WTC11 (cell line): ENCODE data around the gene MRPS22. TPM values are rescaled to one million over a fixed set of nuclear protein-coding genes. Genes with fewer than 3 reads are reported as not detected.

Experiments
- ATAC-seq: fragments of 200-7000 bp; cut with Tn5 transposase; 2 replicates; pipeline ENCODE4 v1.10.0; 2021; ENCODE audit warnings: mild to moderate bottlenecking, moderate library complexity
- CTCF ChIA-PET: fragments of 300-600 bp; sonication (Branson Sonifier 250); formaldehyde crosslinking; loops from one replicate; lab custom pipeline; 2021; ENCODE audit warnings: antibody characterized with exemption; lab: Charles Lee
- POLR2A ChIA-PET: fragments of 350-600 bp; sonication (Branson Sonifier 250); formaldehyde crosslinking; loops from one replicate; lab custom pipeline; 2021; ENCODE audit warnings: antibody characterized with exemption; lab: Charles Lee
- DNase-seq: peaks from one replicate; pipeline ENCODE4 v3.0.0; 2021; ENCODE audit warnings: low spot score
- H3K27ac Mint-ChIP-seq: 2 replicates; pipeline ENCODE4 v1.8.0; 2021; ENCODE audit warnings: mixed read lengths
- H3K27me3 Mint-ChIP-seq: 2 replicates; pipeline ENCODE4 v1.8.0; 2021; ENCODE audit warnings: low read depth, mild to moderate bottlenecking, moderate library complexity, mixed read lengths
- H3K36me3 Mint-ChIP-seq: 2 replicates; pipeline ENCODE4 v1.8.0; 2021; ENCODE audit warnings: mixed read lengths
- H3K4me1 Mint-ChIP-seq: 2 replicates; pipeline ENCODE4 v1.8.0; 2022; ENCODE audit warnings: mixed read lengths
- H3K4me3 Mint-ChIP-seq: 2 replicates; pipeline ENCODE4 v1.8.0; 2021; ENCODE audit warnings: mild to moderate bottlenecking, moderate library complexity, mixed read lengths
- H3K9me3 Mint-ChIP-seq: 2 replicates; pipeline ENCODE4 v1.8.0; 2021; ENCODE audit warnings: mixed read lengths
- ATF1 ChIP-seq: sonication (generic); formaldehyde crosslinking; IDR thresholded peaks from 2 replicates; pipeline ENCODE4 v1.8.1; 2023; ENCODE audit warnings: mild to moderate bottlenecking, moderate library complexity, missing genetic modification reagents
- ATF2 ChIP-seq: sonication (generic); formaldehyde crosslinking; IDR thresholded peaks from 2 replicates; pipeline ENCODE4 v1.8.1; 2022; ENCODE audit warnings: low read depth, missing genetic modification reagents, borderline replicate concordance
- CTCF ChIP-seq: fragments of 200-600 bp; IDR thresholded peaks from 2 replicates; pipeline ENCODE4 v1.8.0; 2022; ENCODE audit warnings: antibody characterized with exemption
- EMX1 ChIP-seq: fragments of 250-450 bp; sonication (Bioruptor Pico); IDR thresholded peaks from 2 replicates; pipeline ENCODE4 v1.8.0; 2021; ENCODE audit warnings: mild to moderate bottlenecking
- JUN ChIP-seq: sonication (generic); formaldehyde crosslinking; IDR thresholded peaks from 2 replicates; pipeline ENCODE4 v1.8.0; 2023; ENCODE audit warnings: mild to moderate bottlenecking, missing genetic modification reagents
- MYBL2 ChIP-seq: sonication (generic); formaldehyde crosslinking; IDR thresholded peaks from 2 replicates; pipeline ENCODE4 v1.8.1; 2023; ENCODE audit warnings: mild to moderate bottlenecking, moderate library complexity, missing genetic modification reagents
- NR2C2 ChIP-seq: sonication (generic); formaldehyde crosslinking; IDR thresholded peaks from 2 replicates; pipeline ENCODE4 v1.8.0; 2022; ENCODE audit warnings: mild to moderate bottlenecking, missing genetic modification reagents
- NR3C1 ChIP-seq: sonication (generic); formaldehyde crosslinking; conservative IDR thresholded peaks from 2 replicates; pipeline ENCODE4 v1.8.1; 2023; ENCODE audit warnings: low read depth, mild to moderate bottlenecking, missing genetic modification reagents
- USF2 ChIP-seq: sonication (generic); formaldehyde crosslinking; IDR thresholded peaks from 2 replicates; pipeline ENCODE4 v1.8.1; 2023; ENCODE audit warnings: mild to moderate bottlenecking, missing genetic modification reagents, moderate library complexity
- ZBTB21 ChIP-seq: sonication (generic); formaldehyde crosslinking; IDR thresholded peaks from 2 replicates; pipeline ENCODE4 v1.8.1; 2023; ENCODE audit warnings: mild to moderate bottlenecking, missing genetic modification reagents, borderline replicate concordance
- ZMAT4 ChIP-seq: fragments of 250-450 bp; sonication (Bioruptor Pico); IDR thresholded peaks from 2 replicates; pipeline ENCODE4 v1.9.0; 2021; ENCODE audit warnings: mild to moderate bottlenecking
- ZNF416 ChIP-seq: fragments of 250-450 bp; sonication (Bioruptor Pico); IDR thresholded peaks from 2 replicates; pipeline ENCODE4 v1.9.0; 2021; ENCODE audit warnings: mild to moderate bottlenecking, inconsistent platforms
- ZNF532 ChIP-seq: fragments of 250-450 bp; sonication (Bioruptor Pico); IDR thresholded peaks from 2 replicates; pipeline ENCODE4 v1.9.0; 2021; ENCODE audit warnings: mild to moderate bottlenecking, borderline replicate concordance
- total RNA-seq: library from RNA; stranded (reverse); gene quantifications from 3 replicates; pipeline ENCODE4 v1.2.3, GENCODE V29; 2021
- TF ChIP-seq, protein P1 (sequence below): sonication (generic); formaldehyde crosslinking; IDR thresholded peaks from 2 replicates; pipeline ENCODE4 v1.8.0; 2022; ENCODE audit warnings: mild to moderate bottlenecking, missing genetic modification reagents
- TF ChIP-seq, protein P2 (sequence below): sonication (generic); formaldehyde crosslinking; IDR thresholded peaks from 2 replicates; pipeline ENCODE4 v1.8.0; 2022; ENCODE audit warnings: mild to moderate bottlenecking, missing genetic modification reagents
- TF ChIP-seq, protein P3 (sequence below): sonication (generic); formaldehyde crosslinking; IDR thresholded peaks from 2 replicates; pipeline ENCODE4 v1.8.0; 2022; ENCODE audit warnings: mild to moderate bottlenecking, missing genetic modification reagents
- TF ChIP-seq, protein P4 (sequence below): fragments of 250-450 bp; sonication (Bioruptor Pico); IDR thresholded peaks from 2 replicates; pipeline ENCODE4 v2.1.2; 2022; ENCODE audit warnings: mild to moderate bottlenecking, moderate library complexity

The MRPS22 gene
- total RNA-seq, 1 experiment from 2014 or later = 44.6 TPM

DNA sequence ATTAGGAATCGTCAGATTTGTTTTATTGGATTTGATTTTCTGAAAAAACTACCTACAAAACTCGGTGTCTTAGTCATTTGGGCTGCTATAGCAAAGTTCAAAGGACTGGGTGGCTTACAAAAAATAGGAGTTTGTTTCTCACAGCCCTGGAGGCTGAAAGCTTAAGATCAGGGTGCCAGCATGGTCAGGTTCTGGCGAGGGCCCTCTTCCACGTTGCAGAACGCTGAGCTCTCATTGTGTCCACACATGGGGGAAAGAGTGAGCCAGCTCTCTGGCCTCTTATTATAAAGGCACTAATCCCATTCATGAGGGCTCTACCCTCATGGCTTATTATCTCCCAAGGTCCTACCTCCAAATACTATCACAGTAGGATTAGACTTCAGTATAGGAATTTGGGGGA, 40.6 kb upstream of the MRPS22 start:
- Mint-ChIP-seq H3K36me3 (no peaks in the 10 kb centered on the region), H3K27ac (no peak overlapping the region), H3K9me3 (peaks cover 11% of the 10 kb centered on the region; the same call in 1 of the 2 replicates), H3K27me3 (no peaks in the 10 kb centered on the region), H3K4me1 (peaks cover 14% of the 10 kb centered on the region)
- no peak for DNase-seq
- CTCF ChIA-PET = interaction anchor here (1.4 to 3.6 kb wide), 4 partner anchors 11 to 367 kb away, joined by 3 to 17 read pairs (median 6); no protein-coding TSS in a partner anchor
- no peak for ATAC-seq
- TF ChIP-seq EMX1 (CRISPR knock-in tag) (no peak), ZBTB21 (CRISPR knock-in tag) (no peak), MYBL2 (CRISPR knock-in tag) (no peak), ATF1 (no peak), ZNF532 (no peak), ZMAT4 (CRISPR knock-in tag) (no peak)
- TF ChIP-seq, protein P1, sequence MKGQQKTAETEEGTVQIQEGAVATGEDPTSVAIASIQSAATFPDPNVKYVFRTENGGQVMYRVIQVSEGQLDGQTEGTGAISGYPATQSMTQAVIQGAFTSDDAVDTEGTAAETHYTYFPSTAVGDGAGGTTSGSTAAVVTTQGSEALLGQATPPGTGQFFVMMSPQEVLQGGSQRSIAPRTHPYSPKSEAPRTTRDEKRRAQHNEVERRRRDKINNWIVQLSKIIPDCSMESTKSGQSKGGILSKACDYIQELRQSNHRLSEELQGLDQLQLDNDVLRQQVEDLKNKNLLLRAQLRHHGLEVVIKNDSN = no peak
- TF ChIP-seq, all 79 proteins: peak for 0
- POLR2A ChIA-PET = no interaction called here
- H3K4me3 Mint-ChIP-seq = no peak overlapping the region

- POLR2A ChIA-PET = interaction anchor here (0.6 kb wide), 1 partner anchor 117 kb away, joined by 5 read pairs; no protein-coding TSS in a partner anchor
- CTCF ChIA-PET = interaction anchor here (1.6 to 3.6 kb wide), 3 partner anchors 15 to 192 kb away, joined by 3 to 17 read pairs (median 5); no protein-coding TSS in a partner anchor
- ATAC-seq = no peak
- Mint-ChIP-seq H3K27ac (no peak overlapping the region), H3K36me3 (no peaks in the 10 kb centered on the region), H3K9me3 (peaks cover 5% of the 10 kb centered on the region; the same call in 1 of the 2 replicates)
- DNase-seq = no peak
- TF ChIP-seq, protein P2, sequence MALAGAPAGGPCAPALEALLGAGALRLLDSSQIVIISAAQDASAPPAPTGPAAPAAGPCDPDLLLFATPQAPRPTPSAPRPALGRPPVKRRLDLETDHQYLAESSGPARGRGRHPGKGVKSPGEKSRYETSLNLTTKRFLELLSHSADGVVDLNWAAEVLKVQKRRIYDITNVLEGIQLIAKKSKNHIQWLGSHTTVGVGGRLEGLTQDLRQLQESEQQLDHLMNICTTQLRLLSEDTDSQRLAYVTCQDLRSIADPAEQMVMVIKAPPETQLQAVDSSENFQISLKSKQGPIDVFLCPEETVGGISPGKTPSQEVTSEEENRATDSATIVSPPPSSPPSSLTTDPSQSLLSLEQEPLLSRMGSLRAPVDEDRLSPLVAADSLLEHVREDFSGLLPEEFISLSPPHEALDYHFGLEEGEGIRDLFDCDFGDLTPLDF (CRISPR knock-in tag) = no peak
- no peak for TF ChIP-seq ATF2 (CRISPR knock-in tag)
- no peak for TF ChIP-seq ZNF416 (CRISPR knock-in tag)
- no peak for TF ChIP-seq JUN (CRISPR knock-in tag)
- TF ChIP-seq NR2C2 = no peak
- TF ChIP-seq, all 79 proteins: peak for 0
- Mint-ChIP-seq H3K4me1 (peaks cover 17% of the 10 kb centered on the region), H3K4me3 (no peak overlapping the region), H3K27me3 (no peaks in the 10 kb centered on the region)
These were observed 39.4 kb upstream of the MRPS22 start for GRCh38 chr3:139304383-139304782.

GRCh38 chr3:139306078-139306477, 37.7 kb upstream of the MRPS22 start:
- H3K4me3 Mint-ChIP-seq = no peak overlapping the region
- DNase-seq (no peak), ATAC-seq (no peak)
- H3K36me3 Mint-ChIP-seq = no peaks in the 10 kb centered on the region
- no peak overlapping the region for H3K27ac Mint-ChIP-seq
- no peaks in the 10 kb centered on the region for H3K9me3 Mint-ChIP-seq
- H3K27me3 Mint-ChIP-seq = no peaks in the 10 kb centered on the region; the same call in 1 of the 2 replicates
- ChIA-PET CTCF (interaction anchor here (0.7 to 3.6 kb wide), 3 partner anchors 13 to 512 kb away, joined by 3 to 17 read pairs (median 5); no protein-coding TSS in a partner anchor), POLR2A (no interaction called here)
- H3K4me1 Mint-ChIP-seq = peaks cover 15% of the 10 kb centered on the region
- TF ChIP-seq, protein P3, sequence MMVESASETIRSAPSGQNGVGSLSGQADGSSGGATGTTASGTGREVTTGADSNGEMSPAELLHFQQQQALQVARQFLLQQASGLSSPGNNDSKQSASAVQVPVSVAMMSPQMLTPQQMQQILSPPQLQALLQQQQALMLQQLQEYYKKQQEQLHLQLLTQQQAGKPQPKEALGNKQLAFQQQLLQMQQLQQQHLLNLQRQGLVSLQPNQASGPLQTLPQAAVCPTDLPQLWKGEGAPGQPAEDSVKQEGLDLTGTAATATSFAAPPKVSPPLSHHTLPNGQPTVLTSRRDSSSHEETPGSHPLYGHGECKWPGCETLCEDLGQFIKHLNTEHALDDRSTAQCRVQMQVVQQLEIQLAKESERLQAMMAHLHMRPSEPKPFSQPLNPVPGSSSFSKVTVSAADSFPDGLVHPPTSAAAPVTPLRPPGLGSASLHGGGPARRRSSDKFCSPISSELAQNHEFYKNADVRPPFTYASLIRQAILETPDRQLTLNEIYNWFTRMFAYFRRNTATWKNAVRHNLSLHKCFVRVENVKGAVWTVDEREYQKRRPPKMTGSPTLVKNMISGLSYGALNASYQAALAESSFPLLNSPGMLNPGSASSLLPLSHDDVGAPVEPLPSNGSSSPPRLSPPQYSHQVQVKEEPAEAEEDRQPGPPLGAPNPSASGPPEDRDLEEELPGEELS (CRISPR knock-in tag) = no peak
- TF ChIP-seq NR3C1 (CRISPR knock-in tag) (no peak), USF2 (no peak), CTCF (no peak)
- TF ChIP-seq, protein P4, sequence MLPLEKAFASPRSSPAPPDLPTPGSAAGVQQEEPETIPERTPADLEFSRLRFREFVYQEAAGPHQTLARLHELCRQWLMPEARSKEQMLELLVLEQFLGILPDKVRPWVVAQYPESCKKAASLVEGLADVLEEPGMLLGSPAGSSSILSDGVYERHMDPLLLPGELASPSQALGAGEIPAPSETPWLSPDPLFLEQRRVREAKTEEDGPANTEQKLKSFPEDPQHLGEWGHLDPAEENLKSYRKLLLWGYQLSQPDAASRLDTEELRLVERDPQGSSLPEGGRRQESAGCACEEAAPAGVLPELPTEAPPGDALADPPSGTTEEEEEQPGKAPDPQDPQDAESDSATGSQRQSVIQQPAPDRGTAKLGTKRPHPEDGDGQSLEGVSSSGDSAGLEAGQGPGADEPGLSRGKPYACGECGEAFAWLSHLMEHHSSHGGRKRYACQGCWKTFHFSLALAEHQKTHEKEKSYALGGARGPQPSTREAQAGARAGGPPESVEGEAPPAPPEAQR (CRISPR knock-in tag) = no peak
